Measurements from ENCODE around the gene MRPS7. TPM values are rescaled to one million over a fixed set of nuclear protein-coding genes. Genes with fewer than 3 reads are reported as not detected.
A peak's percentile ranks its signal among the peaks of the same experiment; 100 is the strongest.

Gene MRPS7
- total RNA-seq, 1 donor from 2014 or later: 91.2 TPM

DNA sequence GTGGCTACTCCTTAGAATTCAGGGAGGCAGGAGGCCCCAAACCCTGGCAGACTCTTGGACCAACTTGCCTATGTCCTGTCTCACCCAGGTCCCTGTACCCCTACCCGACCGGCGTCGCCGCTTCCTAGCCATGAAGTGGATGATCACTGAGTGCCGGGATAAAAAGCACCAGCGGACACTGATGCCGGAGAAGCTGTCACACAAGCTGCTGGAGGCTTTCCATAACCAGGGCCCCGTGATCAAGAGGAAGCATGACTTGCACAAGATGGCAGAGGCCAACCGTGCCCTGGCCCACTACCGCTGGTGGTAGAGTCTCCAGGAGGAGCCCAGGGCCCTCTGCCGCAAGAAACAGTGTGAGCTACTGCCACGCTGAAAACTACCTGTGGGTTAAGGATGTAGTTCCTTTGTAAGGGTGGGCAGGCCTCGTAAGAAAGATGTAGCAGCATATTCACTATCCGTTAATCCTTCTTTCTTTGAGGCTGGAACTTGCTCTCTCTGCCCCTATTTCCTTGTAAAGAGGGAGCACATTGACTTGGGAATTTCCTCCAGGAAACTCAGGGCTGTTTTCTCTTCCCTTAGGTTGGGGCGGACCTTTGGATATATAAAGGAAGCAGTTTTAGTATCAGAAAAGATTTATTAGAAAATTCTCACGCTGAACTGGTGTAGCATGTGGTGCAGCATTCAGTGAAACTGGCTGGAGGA is 4.1 kb downstream of the MRPS7 start:
- H3K4me3 ChIP-seq (ENCODE audit: low read depth, low read length): no peak overlapping the region
- no peak for DNase-seq (ENCODE audit: low read depth)
- TF ChIP-seq, protein P1, sequence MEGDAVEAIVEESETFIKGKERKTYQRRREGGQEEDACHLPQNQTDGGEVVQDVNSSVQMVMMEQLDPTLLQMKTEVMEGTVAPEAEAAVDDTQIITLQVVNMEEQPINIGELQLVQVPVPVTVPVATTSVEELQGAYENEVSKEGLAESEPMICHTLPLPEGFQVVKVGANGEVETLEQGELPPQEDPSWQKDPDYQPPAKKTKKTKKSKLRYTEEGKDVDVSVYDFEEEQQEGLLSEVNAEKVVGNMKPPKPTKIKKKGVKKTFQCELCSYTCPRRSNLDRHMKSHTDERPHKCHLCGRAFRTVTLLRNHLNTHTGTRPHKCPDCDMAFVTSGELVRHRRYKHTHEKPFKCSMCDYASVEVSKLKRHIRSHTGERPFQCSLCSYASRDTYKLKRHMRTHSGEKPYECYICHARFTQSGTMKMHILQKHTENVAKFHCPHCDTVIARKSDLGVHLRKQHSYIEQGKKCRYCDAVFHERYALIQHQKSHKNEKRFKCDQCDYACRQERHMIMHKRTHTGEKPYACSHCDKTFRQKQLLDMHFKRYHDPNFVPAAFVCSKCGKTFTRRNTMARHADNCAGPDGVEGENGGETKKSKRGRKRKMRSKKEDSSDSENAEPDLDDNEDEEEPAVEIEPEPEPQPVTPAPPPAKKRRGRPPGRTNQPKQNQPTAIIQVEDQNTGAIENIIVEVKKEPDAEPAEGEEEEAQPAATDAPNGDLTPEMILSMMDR (conservative IDR thresholded peaks at IDR 0.05; ENCODE audit: low read depth, low read length): no peak

GRCh38 chr17:75266316-75267152 is 4.9 kb downstream of the MRPS7 start:
- no peak overlapping the region for H3K4me3 ChIP-seq (ENCODE audit: low read depth, low read length)
- TF ChIP-seq, protein P1 (conservative IDR thresholded peaks at IDR 0.05; ENCODE audit: low read depth, low read length): no peak
- no peak for DNase-seq (ENCODE audit: low read depth)

DNA sequence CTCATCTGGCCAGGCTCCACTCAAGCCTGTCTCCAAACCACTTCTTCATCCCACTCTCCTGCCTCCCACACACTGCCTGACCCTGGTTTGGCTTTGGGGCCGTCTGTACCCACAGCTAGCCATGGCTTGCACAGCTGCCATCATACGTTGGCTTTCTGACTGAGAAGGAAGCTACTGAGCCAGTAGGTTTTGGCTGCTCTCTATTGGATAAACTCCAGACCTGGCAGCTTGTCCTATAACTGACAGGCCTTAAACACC is 5.4 kb downstream of the MRPS7 start:
- H3K4me3 ChIP-seq (ENCODE audit: low read depth, low read length): no peak overlapping the region
- TF ChIP-seq, protein P1 (conservative IDR thresholded peaks at IDR 0.05; ENCODE audit: low read depth, low read length): no peak
- no peak for DNase-seq (ENCODE audit: low read depth)

- no peak overlapping the region for H3K4me3 ChIP-seq (ENCODE audit: low read depth, low read length)
- TF ChIP-seq, protein P1 (conservative IDR thresholded peaks at IDR 0.05; ENCODE audit: low read depth, low read length): no peak
- DNase-seq (ENCODE audit: low read depth): no peak
These were observed 5.9 kb downstream of the MRPS7 start for GRCh38 chr17:75267411-75268232.

DNA sequence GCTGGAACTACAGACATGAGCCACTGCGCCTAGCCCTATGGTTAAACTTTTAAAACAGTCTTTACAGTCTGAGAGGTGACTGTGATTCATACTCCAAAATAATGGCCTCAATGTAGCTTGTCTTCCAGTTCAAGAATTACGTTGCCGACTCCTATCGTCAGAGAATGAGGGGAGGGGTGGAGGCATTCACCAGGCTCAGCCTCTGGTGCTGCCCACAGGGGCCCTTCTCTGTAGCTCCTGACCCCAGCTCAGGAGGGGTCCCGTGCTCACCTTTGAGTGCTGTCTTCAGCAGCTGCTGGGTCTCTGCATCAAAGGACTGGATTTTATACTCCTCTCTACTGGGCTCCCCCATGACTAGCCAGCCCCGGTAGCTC is 8.2 kb downstream of the MRPS7 start:
- TF ChIP-seq, protein P1 (conservative IDR thresholded peaks at IDR 0.05; ENCODE audit: low read depth, low read length): no peak
- peak overlapping the region; percentile 83 for H3K4me3 ChIP-seq (ENCODE audit: low read depth, low read length)
- no peak for DNase-seq (ENCODE audit: low read depth)

- H3K4me3 ChIP-seq (ENCODE audit: low read depth, low read length): peak overlapping the region; percentile 83
- no peak for DNase-seq (ENCODE audit: low read depth)
- TF ChIP-seq, protein P1 (conservative IDR thresholded peaks at IDR 0.05; ENCODE audit: low read depth, low read length): peak; percentile 52
These were observed 8.7 kb downstream of the MRPS7 start for GRCh38 chr17:75270218-75270965.
